H1 (cell line): ENCODE results near the gene PMEPA1. TPM values are rescaled to one million over a fixed set of nuclear protein-coding genes. Genes with fewer than 3 reads are reported as not detected.

ENCODE experiments used
- ASH2L ChIP-seq: fragments of 200-600, 300-600 bp; sonication (generic); IDR thresholded peaks from one replicate; pipeline ENCODE4 v1.7.1; 2017; ENCODE audit warnings: low read length
- ATF3 ChIP-seq: IDR thresholded peaks from 2 replicates; pipeline ENCODE4 v1.6.1; 2011; ENCODE audit warnings: low read depth, mild to moderate bottlenecking, low read length; ENCODE audit not compliant: insufficient read depth
- EGR1 ChIP-seq: IDR thresholded peaks from 2 replicates; pipeline ENCODE4 v1.6.1; 2011; ENCODE audit warnings: low read depth, low read length, borderline replicate concordance
- polyA plus RNA-seq, 7 experiments: library from polyadenylated mRNA; depleted of rRNA in 3 of 7; stranded (reverse) in 5 of 7; unstranded in 2 of 7; fragments of >200 nt in 5 of 7; fragments of 200-250 nt in 2 of 7; gene quantifications; 1 replicate in 5 of 7; 2 replicates in 1 of 7; 4 replicates in 1 of 7; pipeline versions ENCODE4 v1.2.1 to v1.2.3, GENCODE V29; 2011 to 2013; ENCODE audit warnings: missing spikeins in 2 of 7, mixed read lengths in 2 of 7
- total RNA-seq: library from RNA; stranded (reverse); fragmentation: NEBNext Ultra II Directional; extraction: Animal tissue kit (Norgen Biotek cat#: 25700); gene quantifications from 2 replicates; pipeline ENCODE4 v1.2.1, GENCODE V29; 2021
- TF ChIP-seq, protein P1 (sequence below): IDR thresholded peaks from 2 replicates; pipeline ENCODE4 v1.6.1; 2012; ENCODE audit warnings: low read length, inconsistent platforms

PMEPA1 gene
- total and polyA plus RNA-seq, 2 of the 8 experiments (the other 6 are each of a cell fraction or from before 2014, with no cell fraction given) = 12.7 to 20.5 TPM

- TF ChIP-seq, protein P1, sequence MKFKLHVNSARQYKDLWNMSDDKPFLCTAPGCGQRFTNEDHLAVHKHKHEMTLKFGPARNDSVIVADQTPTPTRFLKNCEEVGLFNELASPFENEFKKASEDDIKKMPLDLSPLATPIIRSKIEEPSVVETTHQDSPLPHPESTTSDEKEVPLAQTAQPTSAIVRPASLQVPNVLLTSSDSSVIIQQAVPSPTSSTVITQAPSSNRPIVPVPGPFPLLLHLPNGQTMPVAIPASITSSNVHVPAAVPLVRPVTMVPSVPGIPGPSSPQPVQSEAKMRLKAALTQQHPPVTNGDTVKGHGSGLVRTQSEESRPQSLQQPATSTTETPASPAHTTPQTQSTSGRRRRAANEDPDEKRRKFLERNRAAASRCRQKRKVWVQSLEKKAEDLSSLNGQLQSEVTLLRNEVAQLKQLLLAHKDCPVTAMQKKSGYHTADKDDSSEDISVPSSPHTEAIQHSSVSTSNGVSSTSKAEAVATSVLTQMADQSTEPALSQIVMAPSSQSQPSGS = no peak
- TF ChIP-seq EGR1 = no peak
- TF ChIP-seq ASH2L = no peak
- TF ChIP-seq ATF3 = no peak
These were observed 60.2 kb downstream of the PMEPA1 start (continued) for GRCh38 chr20:57649617-57650015.
